HG03175 (cell line): Measurements from ENCODE around the gene HOXA13.

Experiments
- ATAC-seq: cut with Tn5 transposase; IDR thresholded peaks from one replicate; pipeline ENCODE4 v1.9.1; 2021; ENCODE audit warnings: mild to moderate bottlenecking, moderate library complexity; ENCODE audit not compliant: unreplicated experiment

Gene HOXA13

GRCh38 chr7:27193335-27194001, 6.4 kb downstream of the HOXA13 start:
- no peak for ATAC-seq

- ATAC-seq = no peak
Measured at GRCh38 chr7:27192546-27193334, 7.2 kb downstream of the HOXA13 start.

GRCh38 chr7:27191833-27192545, 7.9 kb downstream of the HOXA13 start:
- ATAC-seq = no peak

- ATAC-seq = no peak
Measured at GRCh38 chr7:27191161-27191731, 8.6 kb downstream of the HOXA13 start.

GRCh38 chr7:27189997-27190748, 9.7 kb downstream of the HOXA13 start:
- no peak for ATAC-seq

GRCh38 chr7:27189295-27189996, 10.4 kb downstream of the HOXA13 start:
- ATAC-seq = no peak

GRCh38 chr7:27188386-27189294, 11.3 kb downstream of the HOXA13 start:
- no peak for ATAC-seq

GRCh38 chr7:27187475-27188385, 12.2 kb downstream of the HOXA13 start:
- no peak for ATAC-seq

GRCh38 chr7:27186668-27187474, 13.0 kb downstream of the HOXA13 start:
- ATAC-seq = no peak

GRCh38 chr7:27185854-27186667, 13.8 kb downstream of the HOXA13 start:
- no peak for ATAC-seq

GRCh38 chr7:27185013-27185853, 14.7 kb downstream of the HOXA13 start, which contains the start of gene HOXA11:
HOXA11 (minus strand) TSS chr7:27185232; CDS start chr7:27185144, 88 bp downstream.
- no peak for ATAC-seq

GRCh38 chr7:27184337-27185012, 15.4 kb downstream of the HOXA13 start:
- ATAC-seq = no peak

- ATAC-seq = no peak
Measured at GRCh38 chr7:27183682-27184336, 16.1 kb downstream of the HOXA13 start.
